C4-2B (cell line): ENCODE results near the gene CMIP.

Source experiments
- H3K27ac ChIP-seq: fragments of 450-650 bp; 2 replicates; pipeline ENCODE4 v1.5.1; 2017
- CTCF ChIP-seq: fragments of 450-650 bp; conservative IDR thresholded peaks from 2 replicates; pipeline ENCODE4 v1.5.1; 2017; ENCODE audit warnings: mild to moderate bottlenecking
- ZFX ChIP-seq: fragments of 450-650 bp; IDR thresholded peaks from 2 replicates; pipeline ENCODE4 v1.6.1; 2017

Gene CMIP

DNA sequence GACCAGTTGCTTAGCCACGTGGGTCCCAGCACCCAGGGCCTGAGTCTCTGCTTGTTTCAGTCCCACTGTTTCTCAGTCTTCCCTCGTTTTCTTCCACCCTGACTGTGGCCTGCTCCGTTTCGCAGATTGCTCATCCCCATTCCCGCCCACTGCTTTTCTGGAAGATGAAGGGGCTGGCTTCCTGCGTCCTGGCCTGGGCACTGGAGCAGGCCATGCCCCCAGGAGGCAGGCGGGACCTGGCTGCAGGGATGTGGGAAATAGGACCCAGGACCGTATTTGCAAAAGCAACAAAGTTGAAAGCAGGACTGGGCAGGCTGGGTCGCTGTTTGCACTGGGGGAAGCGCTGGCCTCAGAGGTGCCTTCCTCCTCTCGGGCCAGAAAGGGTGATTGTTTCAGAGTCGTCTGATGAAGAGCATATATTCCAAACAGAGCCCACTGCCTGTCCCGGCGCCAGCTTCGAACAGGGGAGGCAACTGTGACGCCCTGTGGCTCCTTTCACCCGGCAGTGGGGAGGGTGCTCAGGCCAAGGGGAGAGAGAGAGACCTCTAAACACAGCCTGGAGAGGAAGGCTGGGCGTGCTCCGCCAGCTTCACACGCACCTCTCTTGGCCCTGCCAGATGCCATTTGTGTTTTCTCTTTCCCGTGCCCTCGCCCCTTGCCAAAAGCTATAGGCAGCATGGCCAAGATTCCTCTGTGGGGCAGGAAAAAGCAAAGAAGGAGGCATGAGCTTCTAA lies 108.6 kb downstream of the CMIP start:
- TF ChIP-seq CTCF: no peak
- TF ChIP-seq ZFX: no peak
- no peak overlapping the region for H3K27ac ChIP-seq

DNA sequence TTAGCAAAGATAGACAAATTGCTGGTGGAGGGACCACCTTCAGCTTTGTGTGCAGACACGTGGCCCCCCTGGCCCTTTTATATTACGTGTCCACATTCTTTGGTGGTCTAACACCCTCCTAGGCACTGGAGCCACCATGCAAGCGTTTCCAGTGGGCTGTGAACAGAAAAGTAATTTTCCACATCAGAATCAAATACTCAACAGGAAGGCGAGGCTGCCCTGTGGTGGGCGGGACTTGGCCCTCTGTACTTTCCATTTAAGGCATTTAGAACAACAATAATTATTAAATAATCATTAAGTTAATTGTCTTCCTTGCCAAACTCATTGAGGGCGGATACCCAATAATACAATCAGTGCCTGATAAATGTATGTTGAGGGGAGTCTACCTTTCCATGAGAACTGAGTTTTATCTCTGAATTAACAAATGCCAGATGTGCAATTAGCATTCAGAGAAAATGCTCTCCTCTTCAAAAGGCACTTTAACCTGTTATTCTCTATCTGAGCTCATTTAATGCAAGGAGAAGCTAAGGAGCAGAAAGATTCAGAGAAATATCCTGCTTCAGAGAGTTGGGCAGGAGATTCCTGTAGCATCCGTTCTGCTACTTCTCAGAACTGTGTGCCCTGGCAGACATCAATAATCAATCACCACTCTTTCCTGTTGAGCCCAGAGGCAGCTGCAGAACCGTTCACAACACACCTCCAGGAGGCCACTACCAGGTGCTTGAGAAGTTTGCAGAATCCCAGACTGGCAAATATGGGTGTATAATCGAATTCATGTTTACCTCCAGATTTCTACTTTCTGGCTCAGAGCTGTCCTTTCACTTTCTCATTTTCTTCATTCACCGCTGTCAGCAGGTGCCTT lies 109.4 kb downstream of the CMIP start:
- no peak overlapping the region for H3K27ac ChIP-seq

DNA sequence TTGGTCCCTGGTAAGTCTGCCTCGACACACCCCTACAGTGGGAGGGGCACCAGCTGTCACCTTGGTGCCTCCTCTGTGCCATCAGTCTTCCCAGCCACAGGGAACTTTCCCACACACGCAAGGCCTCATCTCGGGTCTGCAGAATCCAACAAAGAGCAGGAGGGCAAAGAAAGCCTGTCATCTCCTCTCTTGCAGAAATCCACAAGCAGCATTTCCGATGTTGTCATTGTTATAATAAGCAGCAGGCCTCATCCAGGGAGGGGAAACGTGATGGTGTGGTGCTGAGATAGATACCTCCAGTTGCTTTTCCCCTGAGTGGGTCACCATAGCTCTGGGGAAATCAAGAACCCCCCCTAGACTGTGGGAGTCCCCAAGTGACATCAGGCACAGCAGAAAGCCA lies 110.4 kb downstream of the CMIP start:
- TF ChIP-seq ZFX (no peak), CTCF (no peak)
- H3K27ac ChIP-seq: no peak overlapping the region

More for the DNA sequence above, 109.4 kb downstream of the CMIP start:
- TF ChIP-seq CTCF (no peak), ZFX (no peak)

DNA sequence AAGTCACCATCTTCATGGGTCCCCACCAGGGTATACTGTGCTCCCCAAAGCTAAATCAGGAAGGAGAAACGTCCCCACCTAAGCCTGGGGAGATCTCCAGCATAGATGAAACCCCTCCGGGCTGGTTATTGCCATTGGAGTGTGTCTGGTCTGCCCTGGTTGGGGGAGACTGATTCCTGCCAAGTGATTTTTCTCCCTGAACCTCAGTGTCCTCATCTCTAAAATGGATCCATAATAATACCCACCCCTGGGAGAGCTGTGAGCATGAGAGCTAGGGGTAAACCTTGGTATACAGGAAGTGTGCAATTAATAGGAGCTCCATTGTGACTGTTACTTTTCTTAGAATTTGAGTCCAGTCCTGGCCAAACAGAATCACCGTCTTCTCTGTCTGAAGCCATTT lies 111.1 kb downstream of the CMIP start:
- H3K27ac ChIP-seq: no peak overlapping the region
- TF ChIP-seq CTCF: no peak
- no peak for TF ChIP-seq ZFX

- TF ChIP-seq CTCF: no peak
- no peak for TF ChIP-seq ZFX
- H3K27ac ChIP-seq: no peak overlapping the region
Measured at GRCh38 chr16:81556715-81557284, 112.2 kb downstream of the CMIP start.

- TF ChIP-seq CTCF (no peak), ZFX (no peak)
- no peak overlapping the region for H3K27ac ChIP-seq
Measured at GRCh38 chr16:81558077-81558443, 113.5 kb downstream of the CMIP start.
